Fibroblast of the aortic adventitia (primary cell): Measurements from ENCODE around the gene ATP11A. TPM values are rescaled to one million over a fixed set of nuclear protein-coding genes. Genes with fewer than 3 reads are reported as not detected.

Experiments
- DNase-seq: peaks from one replicate; pipeline ENCODE4 v3.0.0-alpha.2; 2010; ENCODE audit warnings: low read depth
- H3K4me3 ChIP-seq: 2 replicates; pipeline ENCODE4 v1.5.1; 2011; ENCODE audit warnings: low read depth, mild to moderate bottlenecking, control low read depth, low read length, moderate library complexity
- total RNA-seq: library from RNA; depleted of rRNA; stranded (reverse); fragments of >200 nt; gene quantifications from 2 replicates; pipeline ENCODE4 v1.2.3, GENCODE V29; 2012; ENCODE audit warnings: low replicate concordance
- TF ChIP-seq, protein P1 (sequence below): IDR thresholded peaks from 2 replicates; pipeline ENCODE4 v1.5.1; 2011; ENCODE audit warnings: mild to moderate bottlenecking, low read length, control low read depth, inconsistent platforms; ENCODE audit not compliant: insufficient read depth

ATP11A gene
- total RNA-seq, 1 donor: 8.9 TPM

DNA sequence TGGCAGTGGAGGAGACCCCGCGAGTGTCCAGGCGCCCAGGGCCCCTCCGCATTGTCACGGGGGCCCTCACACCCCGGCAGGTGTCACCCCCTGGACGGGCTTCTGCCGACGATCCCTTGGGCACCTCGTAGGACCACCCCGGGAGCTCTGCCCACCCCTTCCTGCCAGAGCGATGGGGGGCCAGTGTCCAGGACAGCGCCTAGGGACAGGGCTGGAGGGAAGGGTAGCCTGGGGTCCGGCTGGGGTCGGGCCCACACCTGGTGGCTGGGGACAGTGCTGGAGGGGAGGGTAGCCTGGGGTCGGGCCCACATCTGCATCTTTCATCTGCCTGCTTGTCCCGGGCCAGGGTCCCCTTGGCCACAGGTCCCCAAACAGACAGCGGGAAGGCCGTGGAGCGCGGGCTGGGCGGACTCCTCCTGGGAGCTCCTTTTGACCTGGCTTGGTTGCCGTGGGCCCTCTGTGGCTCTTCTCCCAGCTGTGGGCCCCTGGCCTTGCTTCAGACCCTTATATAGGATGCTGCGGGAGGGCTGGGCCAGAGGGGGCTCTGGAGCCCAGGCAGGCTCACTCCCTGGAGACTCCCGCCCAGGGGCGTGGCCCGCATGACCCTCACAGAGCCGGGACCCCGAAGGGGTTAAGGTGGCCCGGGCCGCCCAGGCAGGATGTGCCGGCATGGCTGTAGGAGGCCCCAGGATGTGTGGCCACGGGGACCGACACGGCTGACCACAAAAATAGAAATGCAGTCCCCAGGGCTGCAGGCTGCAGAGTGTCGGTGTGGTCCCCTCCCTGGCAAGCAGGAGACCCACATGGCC is 205.0 kb downstream of the ATP11A start:
- H3K4me3 ChIP-seq: no peak overlapping the region
- DNase-seq: no peak
- TF ChIP-seq, protein P1, sequence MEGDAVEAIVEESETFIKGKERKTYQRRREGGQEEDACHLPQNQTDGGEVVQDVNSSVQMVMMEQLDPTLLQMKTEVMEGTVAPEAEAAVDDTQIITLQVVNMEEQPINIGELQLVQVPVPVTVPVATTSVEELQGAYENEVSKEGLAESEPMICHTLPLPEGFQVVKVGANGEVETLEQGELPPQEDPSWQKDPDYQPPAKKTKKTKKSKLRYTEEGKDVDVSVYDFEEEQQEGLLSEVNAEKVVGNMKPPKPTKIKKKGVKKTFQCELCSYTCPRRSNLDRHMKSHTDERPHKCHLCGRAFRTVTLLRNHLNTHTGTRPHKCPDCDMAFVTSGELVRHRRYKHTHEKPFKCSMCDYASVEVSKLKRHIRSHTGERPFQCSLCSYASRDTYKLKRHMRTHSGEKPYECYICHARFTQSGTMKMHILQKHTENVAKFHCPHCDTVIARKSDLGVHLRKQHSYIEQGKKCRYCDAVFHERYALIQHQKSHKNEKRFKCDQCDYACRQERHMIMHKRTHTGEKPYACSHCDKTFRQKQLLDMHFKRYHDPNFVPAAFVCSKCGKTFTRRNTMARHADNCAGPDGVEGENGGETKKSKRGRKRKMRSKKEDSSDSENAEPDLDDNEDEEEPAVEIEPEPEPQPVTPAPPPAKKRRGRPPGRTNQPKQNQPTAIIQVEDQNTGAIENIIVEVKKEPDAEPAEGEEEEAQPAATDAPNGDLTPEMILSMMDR: no peak

- no peak overlapping the region for H3K4me3 ChIP-seq
- no peak for DNase-seq
- TF ChIP-seq, protein P1: no peak
These were observed 206.0 kb downstream of the ATP11A start for GRCh38 chr13:112895521-112896465.

DNA sequence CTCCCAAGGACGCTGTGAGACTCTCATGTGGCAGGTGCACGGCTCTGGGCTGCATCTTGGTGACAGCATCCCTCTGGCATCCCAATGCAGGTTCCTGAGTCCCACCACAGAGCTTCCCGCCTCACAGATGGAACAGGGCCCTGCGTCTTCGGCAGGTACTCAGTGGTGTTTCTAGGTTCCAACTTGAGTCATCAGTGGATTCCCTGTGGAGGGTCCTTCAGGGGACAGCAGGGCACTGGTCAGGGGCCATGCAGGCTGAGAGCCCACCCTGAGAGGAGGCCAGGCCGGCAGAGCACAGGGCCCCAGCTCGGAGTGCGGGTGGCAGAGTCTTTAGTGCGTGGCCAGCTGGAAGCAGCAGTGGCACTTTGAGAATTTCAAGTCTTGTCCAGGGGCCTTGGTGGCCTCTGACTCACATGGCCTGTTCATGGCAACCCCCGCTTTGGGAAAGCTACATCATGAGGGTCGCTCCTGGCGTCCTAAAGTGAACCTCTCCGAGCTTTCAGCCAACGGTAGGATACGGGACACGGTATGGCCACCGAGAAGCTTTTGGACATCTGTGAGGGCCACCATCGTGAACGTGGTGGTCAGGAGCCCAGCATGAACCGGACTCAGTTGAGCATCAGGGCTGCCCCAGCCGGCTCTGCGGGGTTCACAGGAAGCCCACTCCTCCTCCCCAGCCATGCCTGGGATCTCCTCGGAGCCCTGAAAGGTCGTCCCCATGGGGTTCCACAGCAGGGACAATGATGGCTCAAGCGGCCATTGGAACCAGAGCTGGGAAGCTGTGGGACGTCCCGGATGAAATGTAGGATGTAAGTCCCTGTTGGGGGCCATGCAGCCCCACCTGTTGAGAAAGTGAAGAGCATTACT is 207.1 kb downstream of the ATP11A start:
- TF ChIP-seq, protein P1: no peak
- DNase-seq: no peak
- no peak overlapping the region for H3K4me3 ChIP-seq

DNA sequence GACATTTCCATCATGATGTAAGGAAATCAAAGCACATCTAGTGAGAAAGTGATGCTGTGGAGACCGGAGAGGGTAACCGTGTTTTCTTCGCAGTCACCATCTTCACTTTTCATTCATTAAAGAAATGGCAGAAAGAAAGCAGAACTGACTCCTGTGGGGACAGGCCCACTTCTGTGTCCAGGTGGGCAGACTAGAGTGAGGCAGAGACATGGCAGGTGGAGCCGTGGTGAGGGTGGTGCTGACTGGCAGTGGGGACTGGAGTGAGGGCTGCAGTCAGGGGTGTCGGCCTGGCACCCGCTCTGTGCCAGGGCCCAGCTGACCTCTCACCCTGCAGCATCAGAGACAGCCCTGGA is 207.7 kb downstream of the ATP11A start:
- no peak overlapping the region for H3K4me3 ChIP-seq
- DNase-seq: no peak

DNA sequence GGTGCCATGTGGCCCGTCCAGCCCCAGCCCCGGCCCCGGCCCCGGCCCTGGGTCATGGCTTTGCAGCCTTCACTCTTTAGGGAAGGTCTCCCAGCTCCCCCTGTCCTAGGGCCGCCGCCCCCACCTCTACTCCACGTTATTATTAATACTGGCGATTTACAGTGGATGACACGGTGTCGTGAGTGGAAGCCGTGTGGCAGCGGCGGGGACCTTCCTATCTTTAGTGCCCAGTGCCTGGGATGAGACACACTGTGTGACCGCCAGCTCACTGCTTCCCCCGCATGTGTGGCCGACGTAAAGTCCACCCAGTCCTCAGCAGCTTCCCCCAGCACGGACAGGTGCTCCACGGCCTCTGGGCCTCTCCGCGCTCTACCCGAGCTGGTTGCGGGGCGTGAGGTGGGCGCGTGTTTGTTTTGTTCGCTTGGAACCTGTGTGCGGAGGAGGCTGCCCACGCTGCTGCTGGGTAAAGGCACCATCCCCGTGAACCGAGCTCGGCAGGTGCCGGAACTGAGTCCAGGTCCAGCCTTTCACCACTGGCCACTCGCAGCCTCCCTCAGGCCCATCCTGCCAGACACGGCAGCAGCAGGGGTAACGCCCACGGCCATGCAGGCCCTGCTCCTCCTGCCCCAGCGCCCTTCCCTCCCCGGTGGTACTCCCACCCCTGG is 208.2 kb downstream of the ATP11A start:
- no peak for DNase-seq
- TF ChIP-seq, protein P1: no peak
- no peak overlapping the region for H3K4me3 ChIP-seq

More for the DNA sequence above, 207.7 kb downstream of the ATP11A start:
- TF ChIP-seq, protein P1: no peak
